HG02981 (cell line): ENCODE results near the gene CT45A5.
"Not testable (repeated sequence)": the region's sequence is repeated elsewhere in the genome, so short reads cannot be mapped to it uniquely, and the experiment has no call there.

Experiments
- ATAC-seq: cut with Tn5 transposase; IDR thresholded peaks from one replicate; pipeline ENCODE4 v1.9.1; 2021; ENCODE audit warnings: mild to moderate bottlenecking, moderate library complexity; ENCODE audit not compliant: unreplicated experiment

The CT45A5 gene

GRCh38 chrX:135785403-135785802 lies at the start of gene CT45A5:
CT45A5 (minus strand) TSS chrX:135785503; CDS start chrX:135781729, 3,774 bp downstream.
- not testable (repeated sequence) for ATAC-seq

- ATAC-seq: not testable (repeated sequence)
Observed at GRCh38 chrX:135819912-135820311, 34.6 kb upstream of the CT45A5 start, which contains the start of gene CT45A2. CT45A2 (minus strand) TSS chrX:135820012; CDS start chrX:135816265, 3,747 bp downstream.

GRCh38 chrX:135802687-135803086 lies 17.4 kb upstream of the CT45A5 start, which contains the start of gene CT45A6:
CT45A6 (minus strand) TSS chrX:135802787; CDS start chrX:135798993, 3,794 bp downstream.
- not testable (repeated sequence) for ATAC-seq

- ATAC-seq: not testable (repeated sequence)
Observed at GRCh38 chrX:135768091-135768490, 17.2 kb downstream of the CT45A5 start, which contains the start of gene CT45A3. CT45A3 (minus strand) TSS chrX:135768191; CDS start chrX:135764444, 3,747 bp downstream.

GRCh38 chrX:135744739-135745138 lies 40.6 kb downstream of the CT45A5 start:
- not testable (repeated sequence) for ATAC-seq

GRCh38 chrX:135741192-135741715 lies 44.0 kb downstream of the CT45A5 start:
- no peak for ATAC-seq

- ATAC-seq: peak; percentile 79
Observed at GRCh38 chrX:135740681-135741149, 44.6 kb downstream of the CT45A5 start.

GRCh38 chrX:135737366-135738071 lies 47.8 kb downstream of the CT45A5 start:
- ATAC-seq: no peak

GRCh38 chrX:135734666-135735065 lies 50.6 kb downstream of the CT45A5 start:
- ATAC-seq: not testable (repeated sequence)
